HepG2 (cell line): ENCODE data around the gene GNAT2. TPM values are rescaled to one million over a fixed set of nuclear protein-coding genes. Genes with fewer than 3 reads are reported as not detected.
A peak's percentile ranks its signal among the peaks of the same experiment; 100 is the strongest.

Source experiments
- ATAC-seq: fragments of 200-7000 bp; cut with Tn5 transposase; 3 replicates; pipeline ENCODE4 v1.9.1; 2020; ENCODE audit warnings: mild to moderate bottlenecking, moderate library complexity
- BruUV-seq: library from RNA; stranded (reverse); fragments of 400-500 nt; replicated peaks from 2 replicates; lab custom pipeline; 2021; lab: Mats Ljungman, UMichigan
- CTCF ChIA-PET: fragments of 300-600 bp; formaldehyde crosslinking; extraction: SDS; loops from one replicate; lab custom pipeline; 2021; ENCODE audit warnings: low total read pairs, inconsistent platforms, low intra/inter-chr PET ratio; lab: Yijun Ruan, JAX
- POLR2A ChIA-PET: fragments of 350-600 bp; sonication (Branson Sonifier 250); formaldehyde crosslinking; loops from one replicate; lab custom pipeline; 2020; ENCODE audit warnings: antibody characterized with exemption, inconsistent platforms; lab: Yijun Ruan, JAX
- DNase-seq: peaks from one replicate; pipeline ENCODE4 v3.0.0-alpha.2; 2015; ENCODE audit warnings: low spot score
- FAIRE-seq: peaks from 3 replicates; lab custom pipeline; 2011; peaks lifted over from hg19 to GRCh38; lab: Jason Lieb, UNC
- H2AFZ ChIP-seq: one replicate; pipeline ENCODE4 v1.6.1; 2011; ENCODE audit warnings: low read length, inconsistent platforms
- H3K27ac ChIP-seq: fragments of 300-600 bp; 3 replicates; pipeline ENCODE4 v1.8.0; 2011; ENCODE audit warnings: mixed run types, mild to moderate bottlenecking, mixed read lengths, low read length, inconsistent platforms; ENCODE audit not compliant: insufficient read depth; ENCODE audit errors: extremely low read length
- H3K27me3 ChIP-seq, 2 experiments: fragments of 200-600 bp in 1 of 2; 2 replicates in 1 of 2; 3 replicates in 1 of 2; pipeline versions ENCODE4 v1.6.0 to v1.8.0; 2011; ENCODE audit warnings: low read length in 2 of 2, mild to moderate bottlenecking in 2 of 2, moderate library complexity in 2 of 2, inconsistent platforms in 1 of 2; ENCODE audit not compliant: insufficient read depth in 2 of 2, control insufficient read depth in 1 of 2
- H3K36me3 ChIP-seq, 2 experiments: fragments of 200-600 bp in 1 of 2; replicated peaks in 1 of 2; 2 replicates in 1 of 2; 3 replicates in 1 of 2; pipeline versions ENCODE4 v1.5.1 to v1.8.0; 2011; ENCODE audit warnings: low read length in 2 of 2, inconsistent platforms in 1 of 2; ENCODE audit not compliant: insufficient read depth in 2 of 2, control insufficient read depth in 1 of 2
- H3K4me1 ChIP-seq: 2 replicates; pipeline ENCODE4 v1.5.1; 2012; ENCODE audit warnings: low read length, inconsistent platforms; ENCODE audit not compliant: insufficient read depth
- H3K4me2 ChIP-seq: 2 replicates; pipeline ENCODE4 v1.6.0; 2011; ENCODE audit warnings: low read depth, low read length, inconsistent platforms
- H3K4me3 ChIP-seq, 3 experiments: fragments of 200-600 bp in 1 of 3; sonication (generic), shearing (Covaris generic) in 1 of 3; replicated peaks in 1 of 3; 2 replicates each; pipeline ENCODE4 v1.5.1; 2011 to 2016; ENCODE audit warnings: low read length in 3 of 3, inconsistent platforms in 2 of 3, low read depth in 2 of 3, mild to moderate bottlenecking in 2 of 3, control low read depth in 1 of 3, mixed read lengths in 1 of 3; ENCODE audit not compliant: insufficient read depth in 1 of 3
- H3K79me2 ChIP-seq: one replicate; pipeline ENCODE4 v1.6.1; 2011; ENCODE audit warnings: low read length, inconsistent platforms; ENCODE audit not compliant: insufficient read depth
- H3K9ac ChIP-seq: 2 replicates; pipeline ENCODE4 v1.6.0; 2011; ENCODE audit warnings: mild to moderate bottlenecking, low read depth, low read length, inconsistent platforms; ENCODE audit not compliant: insufficient read depth
- H3K9me3 ChIP-seq: 2 replicates; pipeline ENCODE4 v1.5.1; 2012; ENCODE audit warnings: mild to moderate bottlenecking, low read length
- H4K20me1 ChIP-seq: 2 replicates; pipeline ENCODE4 v1.6.0; 2011; ENCODE audit warnings: inconsistent platforms, mild to moderate bottlenecking, low read length, moderate library complexity; ENCODE audit not compliant: insufficient read depth
- ATF4 ChIP-seq, 2 experiments: fragments of 450-650 bp in 1 of 2; sonication (generic) in 1 of 2; formaldehyde crosslinking; IDR thresholded peaks; 2 replicates each; pipeline versions ENCODE4 v1.5.0 to v1.8.0; 2020 to 2022; ENCODE audit warnings: mild to moderate bottlenecking in 1 of 2, missing genetic modification reagents in 1 of 2
- HIVEP1 ChIP-seq: sonication (generic); formaldehyde crosslinking; IDR thresholded peaks from 2 replicates; pipeline ENCODE4 v1.4.0; 2020; ENCODE audit warnings: mild to moderate bottlenecking, missing genetic modification reagents
- HNF4A ChIP-seq: sonication (generic); formaldehyde crosslinking; IDR thresholded peaks from 2 replicates; pipeline ENCODE4 v1.4.0; 2020; ENCODE audit warnings: missing genetic modification reagents
- JDP2 ChIP-seq: sonication (generic); formaldehyde crosslinking; IDR thresholded peaks from 2 replicates; pipeline ENCODE4 v1.8.1; 2022; ENCODE audit warnings: missing genetic modification reagents, borderline replicate concordance
- MXI1 ChIP-seq: IDR thresholded peaks from 3 replicates; pipeline ENCODE4 v1.6.1; 2012; ENCODE audit warnings: low read depth, low read length, inconsistent platforms, borderline replicate concordance
- ZNF260 ChIP-seq: sonication (generic); formaldehyde crosslinking; IDR thresholded peaks from 2 replicates; pipeline ENCODE4 v1.4.0; 2020; ENCODE audit warnings: missing genetic modification reagents, low read depth, mild to moderate bottlenecking, borderline replicate concordance
- WGBS: methylation state at CpG from one replicate; pipeline ENCODE4 v1.1.6; 2017; ENCODE audit warnings: low lambda C conversion rate; 5-methylcytosine and 5-hydroxymethylcytosine counted together
- in situ Hi-C: cut with HindIII; loops from 2 replicates; pipeline ENCODE4 v1.10.0; 2017; ENCODE audit warnings: low pct_unique_long_range_greater_than_20kb; ENCODE audit not compliant: extremely low pct_ligation_motif_present
- intact Hi-C: fragments of 100-400 bp; cut with micrococcal nuclease; formaldehyde crosslinking; loops from one replicate; pipeline ENCODE4 v1.10.0; 2022; ENCODE audit not compliant: unreplicated experiment
- polyA plus RNA-seq, 8 experiments: library from polyadenylated mRNA; depleted of rRNA in 3 of 8; stranded (reverse) in 7 of 8; unstranded in 1 of 8; fragments of >200 nt; fragmentation: Illumina TruSeq in 4 of 8; extraction: Trizol in 4 of 8; gene quantifications; 2 replicates each; pipeline versions ENCODE4 v1.2.1 to v1.2.3, GENCODE V29; 2011 to 2016; ENCODE audit warnings: low read depth in 4 of 8, missing spikeins in 1 of 8, mixed read lengths in 1 of 8; ENCODE audit not compliant: insufficient read depth in 1 of 8
- total RNA-seq, 5 experiments: library from RNA; depleted of rRNA; stranded (reverse); fragments of >200 nt; fragmentation: Illumina TruSeq; extraction: Trizol; gene quantifications; 2 replicates each; pipeline ENCODE4 v1.2.3, GENCODE V29; 2016; ENCODE audit warnings: low read depth in 1 of 5

The GNAT2 gene
- total and polyA plus RNA-seq, 2 of the 13 experiments (the other 11 are each of a cell fraction or from before 2014, with no cell fraction given): 0.08 to 0.20 TPM

DNA sequence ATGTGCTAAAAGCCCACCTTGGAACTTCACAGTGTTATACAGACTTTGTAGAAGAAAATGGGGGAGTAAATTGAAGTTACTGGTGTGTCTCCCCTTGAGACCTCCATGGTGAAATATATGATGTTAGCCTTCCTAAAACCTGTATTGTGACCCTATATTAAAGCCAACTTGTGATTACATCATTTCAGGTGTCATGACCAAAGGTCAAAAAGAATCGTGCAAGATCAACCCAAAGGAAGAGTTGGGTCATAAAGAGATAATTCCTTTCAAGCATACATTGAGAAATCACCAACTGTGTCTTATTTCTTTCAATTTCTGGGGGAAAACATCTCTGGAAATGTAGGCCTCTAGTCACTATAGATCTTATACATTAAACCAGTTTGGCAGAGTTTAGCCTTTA lies 34.6 kb downstream of the GNAT2 start:
- FAIRE-seq (no peak), DNase-seq (no peak), ATAC-seq (no peak)
- peaks cover 11 to 40% of the 10 kb centered on the region in 2 experiments for H3K36me3 ChIP-seq
- 18% methylated on average over 1 of the region's 1 CpG for WGBS
- TF ChIP-seq ATF4 (CRISPR knock-in tag; IDR thresholded peaks at IDR 0.05) (peak in 1 of 2 experiments; percentile 44; a peak in 2 of 4 replicates), HNF4A (CRISPR knock-in tag) (peak; percentile 25; the same call in 1 of the 2 replicates), ZNF260 (CRISPR knock-in tag) (no peak)
- CTCF ChIA-PET: no interaction called here
- H3K27ac ChIP-seq: no peak overlapping the region
- no peak overlapping the region for H3K9ac ChIP-seq
- no peaks in the 10 kb centered on the region for H4K20me1 ChIP-seq
- H3K4me2 ChIP-seq: no peak overlapping the region
- H3K4me1 ChIP-seq: peaks cover 54% of the 10 kb centered on the region
- H3K9me3 ChIP-seq: no peaks in the 10 kb centered on the region
- POLR2A ChIA-PET: no interaction called here
- TSS peak; percentile 16 for BruUV-seq
- no peaks in the 10 kb centered on the region for H3K79me2 ChIP-seq
- intact Hi-C loops: loop anchor here (5.0 kb wide), 1 partner anchor 37 kb away; the partner anchor contains the start of gene GNAI3
- no peak overlapping the region for H2AFZ ChIP-seq
- in situ Hi-C loops: no loop called here
- no peaks in the 10 kb centered on the region for H3K27me3 ChIP-seq
- no peak overlapping the region for H3K4me3 ChIP-seq

DNA sequence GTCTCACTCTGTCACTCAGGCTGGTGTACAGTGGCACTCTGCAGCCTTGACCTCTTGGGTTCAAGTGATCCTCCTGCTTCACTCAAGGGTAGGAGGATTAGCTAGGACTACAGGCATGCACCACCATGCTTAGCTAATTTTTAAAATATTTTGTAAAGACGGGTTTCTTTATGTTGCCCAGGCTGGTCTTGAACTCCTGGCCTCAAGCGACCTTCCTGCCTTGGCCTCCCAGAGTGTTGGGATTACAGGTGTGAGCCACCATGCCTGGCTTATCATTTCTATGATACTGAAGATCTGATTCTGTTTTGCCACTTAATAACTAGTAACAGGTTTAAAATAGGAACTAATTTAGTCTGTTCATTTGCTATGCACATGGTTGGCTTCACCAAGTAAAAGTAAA lies 37.4 kb downstream of the GNAT2 start:
- Histone ChIP-seq H4K20me1 (no peaks in the 10 kb centered on the region), H3K36me3 (peaks cover 11 to 54% of the 10 kb centered on the region in 2 experiments; a peak in 4 of 5 replicates), H3K4me1 (peaks cover 36% of the 10 kb centered on the region), H3K27ac (no peak overlapping the region), H3K79me2 (no peaks in the 10 kb centered on the region), H3K4me2 (no peak overlapping the region), H3K9ac (no peak overlapping the region), H3K27me3 (no peaks in the 10 kb centered on the region), H3K4me3 (no peak overlapping the region), H2AFZ (no peak overlapping the region), H3K9me3 (no peaks in the 10 kb centered on the region)
- DNase-seq: no peak
- CTCF ChIA-PET: no interaction called here
- no TSS peak for BruUV-seq
- in situ Hi-C loops: no loop called here
- FAIRE-seq: no peak
- intact Hi-C loops: no loop called here
- no peak for ATAC-seq
- POLR2A ChIA-PET: no interaction called here
- WGBS: 94% methylated on average over 2 of the region's 2 CpGs
- no peak for TF ChIP-seq MXI1
- TF ChIP-seq HIVEP1 (CRISPR knock-in tag): no peak
- no peak for TF ChIP-seq JDP2 (CRISPR knock-in tag)
